BJ (cell line): ENCODE measurements around the gene HNRNPA2B1. TPM values are rescaled to one million over a fixed set of nuclear protein-coding genes. Genes with fewer than 3 reads are reported as not detected.
"Not testable (repeated sequence)": the region's sequence is repeated elsewhere in the genome, so short reads cannot be mapped to it uniquely, and the experiment has no call there.

Experiments
- CTCF ChIA-PET: fragments of 350-600 bp; formaldehyde crosslinking; extraction: SDS; loops from one replicate; lab custom pipeline; 2021; ENCODE audit warnings: antibody characterized with exemption, inconsistent platforms; lab: Yijun Ruan, JAX
- POLR2A ChIA-PET: fragments of 300-600 bp; sonication (Branson Sonifier 250); formaldehyde crosslinking; extraction: SDS; loops from one replicate; lab custom pipeline; 2021; ENCODE audit warnings: antibody characterized with exemption; lab: Charles Lee
- DNase-seq: peaks from one replicate; pipeline ENCODE4 v3.0.0-alpha.2; 2011; ENCODE audit warnings: low read depth
- H3K27me3 ChIP-seq: 2 replicates; pipeline ENCODE4 v1.6.0; 2011; ENCODE audit warnings: low read length; ENCODE audit not compliant: control insufficient read depth, insufficient read depth
- H3K36me3 ChIP-seq: 2 replicates; pipeline ENCODE4 v1.5.1; 2011; ENCODE audit warnings: low read length; ENCODE audit not compliant: control insufficient read depth, insufficient read depth
- H3K4me3 ChIP-seq: 2 replicates; pipeline ENCODE4 v1.5.1; 2011; ENCODE audit warnings: low read depth, mild to moderate bottlenecking, control low read depth, low read length
- CTCF ChIP-seq: IDR thresholded peaks from 2 replicates; pipeline ENCODE4 v1.5.1; 2011; ENCODE audit warnings: low read depth, mild to moderate bottlenecking, control low read depth, inconsistent platforms, low read length, moderate library complexity; ENCODE audit not compliant: insufficient read depth
- polyA plus RNA-seq: library from polyadenylated mRNA; depleted of rRNA; stranded (reverse); fragments of >200 nt; gene quantifications from 2 replicates; pipeline ENCODE4 v1.2.3, GENCODE V29; 2011

The HNRNPA2B1 gene
- polyA plus RNA-seq, 1 experiment: 139 TPM

- DNase-seq: no peak
- POLR2A ChIA-PET: no interaction called here
- H3K36me3 ChIP-seq: no peaks in the 10 kb centered on the region
- no peak overlapping the region for H3K4me3 ChIP-seq
- TF ChIP-seq CTCF: 0 out of 2 replicates have a peak, but pooled peaks have one; percentile 7
- CTCF ChIA-PET: interaction anchor here (0.8 to 2.1 kb wide), 5 partner anchors 10 to 64 kb away, joined by 3 to 6 read pairs (median 3); no protein-coding TSS in a partner anchor
- no peaks in the 10 kb centered on the region for H3K27me3 ChIP-seq
These were observed 44.8 kb downstream of the HNRNPA2B1 start for GRCh38 chr7:26155531-26156375.

GRCh38 chr7:26153823-26154783, 46.4 kb downstream of the HNRNPA2B1 start:
- TF ChIP-seq CTCF: no peak
- ChIA-PET POLR2A (no interaction called here), CTCF (interaction anchor here (1.3 kb wide), 1 partner anchor 38 kb away, joined by 3 read pairs; no protein-coding TSS in a partner anchor)
- Histone ChIP-seq H3K4me3 (no peak overlapping the region), H3K36me3 (no peaks in the 10 kb centered on the region), H3K27me3 (no peaks in the 10 kb centered on the region)
- no peak for DNase-seq

GRCh38 chr7:26153241-26153822, 47.2 kb downstream of the HNRNPA2B1 start:
- ChIA-PET CTCF (no interaction called here), POLR2A (no interaction called here)
- no peak for DNase-seq
- Histone ChIP-seq H3K4me3 (peak overlapping the region; percentile 56), H3K27me3 (no peaks in the 10 kb centered on the region), H3K36me3 (no peaks in the 10 kb centered on the region)
- TF ChIP-seq CTCF: no peak

GRCh38 chr7:26152782-26153240, 47.7 kb downstream of the HNRNPA2B1 start:
- H3K27me3 ChIP-seq, DNase-seq, POLR2A ChIA-PET, H3K36me3 ChIP-seq: not testable (repeated sequence)
- H3K4me3 ChIP-seq: peak overlapping the region; percentile 56
- CTCF ChIA-PET: interaction anchor here (1.0 to 1.6 kb wide), 4 partner anchors 46 to 62 kb away, joined by 3 to 6 read pairs (median 4); no protein-coding TSS in a partner anchor

- POLR2A ChIA-PET: interaction anchor here (1.0 kb wide), 1 partner anchor 46 kb away, joined by 4 read pairs; no protein-coding TSS in a partner anchor
- Histone ChIP-seq H3K4me3 (peak within 1 kb of the TSS; percentile 56), H3K36me3 (no peaks in the 10 kb centered on the region), H3K27me3 (no peaks in the 10 kb centered on the region)
- CTCF ChIA-PET: interaction anchor here (1.0 to 1.6 kb wide), 4 partner anchors 47 to 62 kb away, joined by 3 to 6 read pairs (median 4); no protein-coding TSS in a partner anchor
- no peak for DNase-seq
- TF ChIP-seq CTCF: no peak
These were observed 48.4 kb downstream of the HNRNPA2B1 start, which contains the start of gene NFE2L3 for GRCh38 chr7:26151953-26152781. Gene NFE2L3, plus strand, starts transcription at chr7:26152198. Its CDS starts 301 bp downstream, at chr7:26152499.
